ENCODE results near the gene CEP112. TPM values are rescaled to one million over a fixed set of nuclear protein-coding genes. Genes with fewer than 3 reads are reported as not detected.

Gene CEP112
- total and polyA plus RNA-seq, 10 of the 15 experiments (the other 5 are each of a cell fraction or from before 2014, with no cell fraction given), result 0.11 to 3.8 (median 0.32) TPM; not detected in 1

DNA sequence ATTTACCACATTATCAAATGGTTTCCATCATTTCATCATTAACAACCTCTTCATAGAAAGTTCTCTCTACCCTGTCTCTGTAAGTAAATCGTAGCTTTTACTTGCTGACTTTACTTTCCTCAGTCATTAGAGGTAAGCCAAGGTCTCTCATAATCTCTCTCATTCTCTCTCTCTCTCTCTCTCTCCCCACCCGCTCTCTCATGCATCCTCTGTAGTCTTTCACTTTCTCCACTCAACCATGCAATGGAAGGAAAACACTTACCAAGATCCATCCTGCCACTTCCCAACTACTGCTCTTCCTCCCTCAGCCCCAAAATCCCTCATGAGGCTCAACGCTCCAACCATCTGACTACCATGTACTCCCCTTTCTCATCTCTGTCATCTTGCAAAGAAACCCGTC is 6.1 kb downstream of the CEP112 start (continued):
- TF ChIP-seq NFXL1 (IDR thresholded peaks at IDR 0.05; ENCODE audit: borderline replicate concordance) (no peak), GABPA (IDR thresholded peaks at IDR 0.05; ENCODE audit: low read depth) (no peak), CHD4 (IDR thresholded peaks at IDR 0.05) (no peak)
- TF ChIP-seq, protein P1, sequence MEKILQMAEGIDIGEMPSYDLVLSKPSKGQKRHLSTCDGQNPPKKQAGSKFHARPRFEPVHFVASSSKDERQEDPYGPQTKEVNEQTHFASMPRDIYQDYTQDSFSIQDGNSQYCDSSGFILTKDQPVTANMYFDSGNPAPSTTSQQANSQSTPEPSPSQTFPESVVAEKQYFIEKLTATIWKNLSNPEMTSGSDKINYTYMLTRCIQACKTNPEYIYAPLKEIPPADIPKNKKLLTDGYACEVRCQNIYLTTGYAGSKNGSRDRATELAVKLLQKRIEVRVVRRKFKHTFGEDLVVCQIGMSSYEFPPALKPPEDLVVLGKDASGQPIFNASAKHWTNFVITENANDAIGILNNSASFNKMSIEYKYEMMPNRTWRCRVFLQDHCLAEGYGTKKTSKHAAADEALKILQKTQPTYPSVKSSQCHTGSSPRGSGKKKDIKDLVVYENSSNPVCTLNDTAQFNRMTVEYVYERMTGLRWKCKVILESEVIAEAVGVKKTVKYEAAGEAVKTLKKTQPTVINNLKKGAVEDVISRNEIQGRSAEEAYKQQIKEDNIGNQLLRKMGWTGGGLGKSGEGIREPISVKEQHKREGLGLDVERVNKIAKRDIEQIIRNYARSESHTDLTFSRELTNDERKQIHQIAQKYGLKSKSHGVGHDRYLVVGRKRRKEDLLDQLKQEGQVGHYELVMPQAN (conservative IDR thresholded peaks at IDR 0.05), result no peak

DNA sequence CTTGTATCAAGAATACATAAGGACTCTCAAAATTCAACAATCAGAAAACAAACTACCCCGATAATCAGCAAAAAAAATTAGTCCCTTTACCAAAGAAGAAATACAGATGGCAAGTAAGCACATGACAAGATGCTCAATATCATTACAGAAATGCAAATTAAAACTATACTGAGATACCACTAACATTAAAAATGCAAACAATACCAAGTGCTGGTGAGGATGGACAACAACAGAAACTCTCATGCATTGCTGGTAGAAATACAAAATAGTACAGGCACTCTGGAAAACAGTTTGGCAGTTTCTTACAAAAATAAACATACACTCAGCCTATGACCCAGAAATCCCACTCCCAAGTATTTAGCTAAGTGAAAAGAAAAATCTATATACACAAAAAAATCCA is 7.5 kb downstream of the CEP112 start:
- SMC1A ChIA-PET (ENCODE audit: uncharacterized antibody, unreplicated experiment), result no interaction called here
- no peaks in the 10 kb centered on the region for H3K4me1 ChIP-seq (ENCODE audit: control insufficient read depth, insufficient read depth, low read length)
- DNase-seq (ENCODE audit: low read depth, low spot score) (no peak), FAIRE-seq (no peak), ATAC-seq (no peak)
- H3K79me2 ChIP-seq (ENCODE audit: control insufficient read depth, insufficient read depth, low read length), result no peaks in the 10 kb centered on the region
- no peak overlapping the region for H3K4me3 ChIP-seq
- CTCF ChIA-PET, result no interaction called here
- H3K27me3 ChIP-seq (replicated peaks in 1 of 2; ENCODE audit: control insufficient read depth in 2 of 2, insufficient read depth in 2 of 2, low read length in 1 of 2), result no peaks in the 10 kb centered on the region
- no peaks in the 10 kb centered on the region for H3K9me3 ChIP-seq (replicated peaks; ENCODE audit: control insufficient read depth, insufficient read depth, low read length)
- intact Hi-C loops (cut with micrococcal nuclease; ENCODE audit: unreplicated experiment) (no loop called here), in situ Hi-C loops (cut with MboI) (no loop called here)
- H2AFZ ChIP-seq (ENCODE audit: control insufficient read depth, low read depth, low read length), result no peak overlapping the region
- H3K4me2 ChIP-seq (ENCODE audit: control insufficient read depth, insufficient read depth), result no peak overlapping the region
- H4K20me1 ChIP-seq (ENCODE audit: control insufficient read depth, insufficient read depth), result no peaks in the 10 kb centered on the region
- RAD21 ChIA-PET (ENCODE audit: unreplicated experiment), result interaction anchor here (1.5 kb wide), 1 partner anchor 11 kb away, joined by 3 read pairs; no protein-coding TSS in a partner anchor
- POLR2A ChIA-PET, result interaction anchor here (0.6 kb wide), 1 partner anchor 1482 kb away, joined by 3 read pairs; no protein-coding TSS in a partner anchor
- H3K36me3 ChIP-seq (ENCODE audit: control insufficient read depth in 2 of 2, insufficient read depth in 2 of 2, low read length in 1 of 2), result no peaks in the 10 kb centered on the region
- BruUV-seq (replicated peaks), result no TSS peak
- H3K9ac ChIP-seq (ENCODE audit: control insufficient read depth, insufficient read depth, low read length), result no peak overlapping the region
- no peak for TF ChIP-seq CBFB (IDR thresholded peaks at IDR 0.05; ENCODE audit: low read depth)
- TF ChIP-seq, protein P2, sequence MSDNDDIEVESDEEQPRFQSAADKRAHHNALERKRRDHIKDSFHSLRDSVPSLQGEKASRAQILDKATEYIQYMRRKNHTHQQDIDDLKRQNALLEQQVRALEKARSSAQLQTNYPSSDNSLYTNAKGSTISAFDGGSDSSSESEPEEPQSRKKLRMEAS (IDR thresholded peaks at IDR 0.05; ENCODE audit: low read depth, low read length), result no peak
- no peak for TF ChIP-seq IKZF2 (IDR thresholded peaks at IDR 0.05)
- TF ChIP-seq HDGF (IDR thresholded peaks at IDR 0.05), result no peak
- no peak for TF ChIP-seq SUPT20H (IDR thresholded peaks at IDR 0.05; ENCODE audit: borderline replicate concordance, control insufficient read depth, low read depth, low read length)
- TF ChIP-seq EGR1 (IDR thresholded peaks at IDR 0.05; ENCODE audit: borderline replicate concordance in 1 of 2, low read depth in 2 of 2, low read length in 2 of 2), result no peak
- WGBS (ENCODE audit: insufficient coverage, insufficient replicate concordance, low lambda C conversion rate, missing lambda C conversion rate), result 0% methylated on average over 1 of the region's 1 CpG
- H3K27ac ChIP-seq (ENCODE audit: control insufficient read depth, insufficient read depth), result no peak overlapping the region

Data from GM12878 (cell line).